Left lobe of liver (tissue), 2 donors: ENCODE measurements around the gene MBD3L2B. TPM values are rescaled to one million over a fixed set of nuclear protein-coding genes. Genes with fewer than 3 reads are reported as not detected.

Source experiments
- ATAC-seq: fragments of 200-7000 bp; cut with Tn5 transposase; one replicate; pipeline ENCODE4 v1.9.1; 2020; ENCODE audit warnings: mild to moderate bottlenecking, moderate library complexity
- DNase-seq: peaks from one replicate; pipeline ENCODE4 v3.0.0-alpha.2; 2020; ENCODE audit warnings: low spot score
- total RNA-seq: library from RNA; stranded (reverse); gene quantifications from one replicate; pipeline ENCODE4 v1.2.1, GENCODE V29; 2021
- donor health status: DM: no; HTN: no; CAD: no; lungs with moderate emphysema.
- donor health status: DM: no; HTN: yes; CAD: no.

The MBD3L2B gene
- total RNA-seq, 1 donor from 2014 or later = not detected

DNA sequence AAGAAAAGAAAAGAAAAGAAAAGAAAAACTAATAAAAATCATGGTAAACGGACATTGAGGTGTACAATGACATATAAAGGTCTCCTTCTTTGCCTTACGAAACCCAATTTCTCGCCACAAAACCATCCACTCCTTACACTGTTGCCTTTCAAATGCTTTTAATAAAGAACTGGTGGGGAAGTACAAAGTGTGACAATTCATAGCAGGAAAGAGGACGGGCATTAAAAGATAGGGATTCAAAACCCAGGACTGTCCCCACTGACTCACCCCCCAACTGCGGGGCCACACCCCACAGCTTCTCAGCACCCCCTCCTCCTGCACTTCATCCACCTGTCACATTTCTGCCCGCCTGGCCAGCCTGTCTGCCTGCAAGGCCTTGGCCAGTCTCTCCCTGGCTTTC is 2.4 kb downstream of the MBD3L2B start:
- DNase-seq = no peak

DNA sequence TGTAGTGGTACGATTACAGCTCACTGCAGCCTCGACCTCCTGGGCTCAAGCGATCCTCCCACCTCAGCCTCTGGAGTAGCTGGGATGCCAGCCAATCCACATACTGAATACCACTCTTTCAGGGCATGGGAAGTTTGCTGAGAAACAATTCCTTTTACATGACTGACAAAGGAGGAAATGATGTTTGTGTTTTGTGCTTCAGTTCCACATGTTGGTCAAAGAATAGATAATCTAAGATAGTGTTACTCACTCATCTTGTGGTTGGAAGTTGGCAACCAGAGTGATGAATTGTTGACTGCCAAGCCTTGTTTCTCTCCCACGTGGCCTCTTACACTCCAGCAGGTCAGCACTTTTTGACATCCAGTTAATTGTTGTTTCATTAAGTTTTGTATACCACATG is 7.6 kb downstream of the MBD3L2B start:
- no peak for DNase-seq
- no peak for ATAC-seq

More for the DNA sequence above, 2.4 kb downstream of the MBD3L2B start:
- no peak for ATAC-seq

DNA sequence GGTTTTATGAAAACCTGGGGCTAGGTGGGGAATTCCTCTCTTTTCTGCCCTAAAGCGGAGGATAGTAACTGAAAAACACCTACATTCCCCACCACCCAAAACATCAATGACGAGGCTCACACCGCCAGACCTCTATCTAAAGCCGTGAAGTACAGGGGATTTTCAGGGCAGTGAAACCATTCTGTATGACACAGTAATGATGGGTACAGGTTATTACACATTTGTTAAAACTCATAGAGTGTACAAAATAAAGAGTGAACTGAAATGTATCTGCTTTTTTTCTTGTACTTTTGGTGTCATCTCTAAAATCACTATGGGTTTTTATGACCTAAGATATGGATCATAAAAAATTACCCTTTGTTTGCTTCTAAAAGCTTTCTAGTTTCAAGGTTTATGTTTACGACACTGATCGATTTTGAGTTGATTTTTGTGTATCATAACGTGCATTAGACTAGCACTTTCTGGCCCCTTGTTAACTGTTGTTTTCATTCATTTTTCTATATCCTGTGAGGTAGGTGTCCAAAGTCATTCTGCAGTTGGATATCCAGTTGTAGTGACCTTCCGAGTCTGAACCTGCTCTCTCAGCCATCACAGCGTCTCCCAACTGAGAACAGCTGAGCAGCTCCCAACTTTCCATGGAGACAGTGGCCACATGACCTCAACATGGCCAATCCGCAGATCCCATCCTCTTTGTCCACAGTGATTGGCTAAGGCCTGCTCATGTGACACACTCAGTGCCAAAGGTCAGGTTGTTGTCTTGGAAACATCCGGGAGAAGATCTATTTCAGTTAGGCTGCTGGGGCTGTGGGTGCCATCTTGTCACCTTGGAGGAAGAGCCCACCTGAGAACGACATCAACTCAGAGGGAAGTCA is 10.3 kb downstream of the MBD3L2B start:
- DNase-seq (no peak), ATAC-seq (no peak)

DNA sequence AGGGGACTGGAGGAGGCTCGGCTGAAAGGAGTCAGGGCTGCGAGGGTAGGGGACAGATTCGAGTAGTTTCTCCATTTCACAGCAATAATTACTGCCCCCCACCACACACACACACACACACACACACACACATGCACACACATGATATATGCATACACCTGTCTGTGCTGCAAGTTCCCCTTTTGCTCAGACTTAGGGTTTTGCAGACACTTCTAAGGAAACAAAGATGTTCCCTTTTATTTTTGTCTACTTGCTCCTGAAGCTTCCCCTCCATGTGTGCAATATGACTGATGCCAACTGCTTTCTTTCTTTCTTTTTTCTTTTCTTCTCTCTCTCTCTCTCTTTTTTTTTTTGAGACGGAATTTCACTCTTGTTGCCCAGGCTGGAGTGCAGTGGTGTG is 13.4 kb downstream of the MBD3L2B start:
- no peak for DNase-seq
- no peak for ATAC-seq

DNA sequence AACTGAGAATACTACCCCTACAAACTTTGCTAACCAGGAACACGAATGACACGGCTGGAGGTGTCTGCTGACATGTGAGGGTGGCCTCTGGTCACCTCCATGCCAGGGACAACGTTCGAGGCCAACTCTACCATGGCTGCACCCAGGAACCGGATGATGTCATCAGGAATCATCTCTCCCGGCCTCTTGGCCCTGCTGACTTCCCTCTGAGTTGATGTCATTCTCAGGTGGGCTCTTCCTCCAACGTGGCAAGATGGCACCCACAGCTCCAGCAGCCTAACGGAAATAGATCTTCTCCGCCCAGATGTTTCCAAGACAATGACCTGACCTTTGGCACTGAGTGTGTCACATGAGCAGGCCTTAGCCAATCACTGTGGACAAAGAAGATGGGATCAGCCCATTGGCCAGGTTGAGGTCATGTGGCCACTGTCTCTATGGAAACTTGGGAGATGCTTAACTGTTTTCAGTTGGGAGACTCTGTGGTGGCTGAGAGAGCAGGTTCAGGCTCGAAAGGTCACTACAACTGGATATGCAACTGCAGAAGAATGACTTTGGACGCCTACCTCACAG is 15.0 kb downstream of the MBD3L2B start:
- no peak for DNase-seq
- ATAC-seq = no peak

DNA sequence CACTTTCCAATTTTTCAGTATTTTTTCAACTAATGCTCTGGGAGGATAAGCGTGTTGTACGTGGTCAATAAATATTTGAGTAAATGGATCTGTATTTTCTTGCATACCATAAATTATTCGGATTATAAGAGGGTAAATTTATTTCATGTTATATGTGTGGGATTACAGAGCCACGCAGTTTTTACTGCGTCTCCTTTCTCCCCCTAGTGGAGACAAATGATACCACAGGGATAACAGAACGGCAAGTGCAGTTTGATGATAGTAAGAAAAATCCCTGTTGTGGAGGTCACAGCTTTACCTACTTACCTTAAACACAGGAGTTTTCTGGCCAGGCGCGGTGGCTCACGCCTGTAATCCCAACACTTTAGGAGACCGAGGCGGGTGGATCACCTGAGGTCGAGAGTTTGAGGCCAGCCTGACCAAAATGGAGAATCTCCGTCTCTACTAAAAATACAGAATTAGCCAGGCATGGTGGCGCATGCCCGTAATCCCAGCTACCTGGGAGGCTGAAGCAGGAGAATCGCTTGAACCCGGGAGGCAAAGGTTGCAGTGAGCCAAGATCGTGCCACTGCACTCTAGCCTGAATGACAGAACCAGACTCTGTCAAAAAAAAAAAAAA is 16.8 kb downstream of the MBD3L2B start:
- DNase-seq (no peak), ATAC-seq (peak; percentile 78)

DNA sequence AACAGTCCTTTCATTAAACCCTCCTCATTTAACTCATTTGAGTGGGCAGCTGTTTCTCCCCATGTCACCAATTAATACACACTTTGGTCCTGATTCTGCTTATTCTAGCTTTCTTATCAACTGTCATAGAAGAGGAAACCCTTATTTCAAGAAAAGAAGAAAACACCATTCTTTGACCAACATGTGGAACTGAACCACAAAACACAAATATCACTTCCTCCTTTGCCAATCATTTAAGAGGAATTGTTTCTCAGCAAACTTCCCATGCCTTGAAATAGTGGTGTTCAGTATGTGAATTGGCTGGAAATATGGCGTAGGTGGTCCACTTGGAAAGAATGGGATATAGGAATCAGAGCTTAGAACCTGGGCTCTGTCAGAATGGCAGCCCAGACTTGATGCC is 20.4 kb downstream of the MBD3L2B start:
- DNase-seq (no peak), ATAC-seq (no peak)

DNA sequence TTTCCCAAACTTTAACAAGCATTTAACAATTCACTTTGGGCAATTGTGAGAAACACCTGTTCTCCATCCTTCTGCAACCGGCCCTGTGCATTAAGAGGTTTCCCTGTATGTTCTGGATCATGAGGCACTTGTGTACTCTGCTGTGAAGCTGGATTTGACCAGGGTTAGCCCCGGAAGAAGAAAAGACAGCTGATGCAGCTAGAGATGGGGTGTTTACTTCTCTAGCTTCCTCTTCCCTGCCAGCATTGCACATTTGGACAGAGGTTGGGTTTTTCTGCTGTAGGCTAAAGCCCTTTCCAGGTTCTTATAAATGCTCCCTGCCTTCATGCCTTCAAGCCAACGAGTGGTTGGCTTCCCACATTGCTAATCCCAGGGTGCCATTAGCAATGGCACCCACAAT is 20.9 kb downstream of the MBD3L2B start:
- ATAC-seq = peak; percentile 41
- DNase-seq = no peak

DNA sequence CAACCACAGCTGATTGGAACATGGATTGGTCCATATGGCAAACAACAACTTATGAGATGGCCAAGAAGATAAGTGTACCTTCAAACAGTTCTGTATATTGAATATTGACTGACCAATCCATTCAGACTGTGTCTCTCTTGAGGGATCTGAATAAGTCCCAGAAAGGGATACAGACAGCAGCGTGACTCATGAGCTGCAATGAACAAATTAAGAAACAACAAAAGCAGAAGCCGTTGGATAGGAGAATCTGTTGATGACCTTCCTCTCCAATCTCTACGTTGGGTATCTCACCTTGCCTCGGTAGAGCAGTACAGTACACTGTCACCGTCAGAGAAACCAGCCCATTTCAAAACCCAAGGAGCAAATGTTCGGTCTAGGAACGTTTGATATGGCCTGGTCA is 21.3 kb downstream of the MBD3L2B start:
- DNase-seq = no peak
- ATAC-seq = no peak

DNA sequence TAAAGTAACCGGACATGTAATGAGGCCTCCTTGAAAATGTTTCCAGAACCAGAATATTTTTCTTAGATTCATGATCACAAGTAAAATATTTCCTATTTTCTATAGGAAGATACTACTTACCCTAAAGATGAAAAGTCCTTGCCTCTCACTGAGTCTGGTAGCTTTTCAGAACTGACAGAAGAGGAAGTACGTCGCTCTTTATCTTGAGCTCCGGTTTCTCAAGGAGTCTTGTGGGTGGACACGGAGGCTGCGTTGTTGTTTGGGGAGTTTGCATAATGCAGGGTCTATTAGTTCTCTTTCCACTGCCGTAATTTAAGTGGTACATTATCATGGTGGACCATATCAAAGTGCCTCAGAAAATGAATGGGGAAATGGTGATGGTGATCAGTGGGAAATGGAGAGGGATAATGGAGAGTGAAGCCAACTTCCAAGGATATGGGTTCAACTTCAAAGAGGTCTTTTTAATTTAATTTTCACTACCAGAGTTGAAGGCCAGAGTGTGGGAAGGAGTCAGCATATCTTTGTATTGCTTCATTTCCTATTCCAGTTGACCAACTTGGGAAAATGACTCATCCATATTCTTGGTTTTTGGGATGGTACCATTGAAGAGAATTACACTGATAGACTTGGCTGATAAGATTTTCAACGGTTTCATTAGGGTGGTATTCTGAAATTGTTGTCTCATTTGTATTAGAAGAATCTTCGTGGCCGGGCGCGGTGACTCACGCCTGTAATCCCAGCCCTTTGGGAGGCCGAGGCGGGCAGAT is 23.4 kb downstream of the MBD3L2B start:
- ATAC-seq (peak; percentile 11), DNase-seq (no peak)

DNA sequence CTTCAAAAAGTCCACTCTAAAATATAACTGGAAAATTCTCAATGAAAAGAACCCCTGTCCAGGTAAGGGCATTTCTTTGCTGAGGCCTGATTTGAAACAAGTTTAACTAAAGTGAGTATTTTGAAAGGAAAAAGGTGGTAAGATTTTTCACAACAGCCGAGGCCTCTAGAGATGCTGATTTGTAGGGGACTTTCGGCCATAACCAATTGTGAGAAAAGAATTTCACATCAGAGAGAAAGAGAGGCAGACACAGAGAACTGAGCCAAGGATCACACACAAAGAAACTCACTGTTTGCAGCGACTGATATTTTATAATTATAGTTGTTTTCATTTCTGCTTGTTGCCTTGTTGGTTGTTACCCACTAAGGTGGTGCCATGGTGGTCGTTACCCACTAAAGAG is 24.4 kb downstream of the MBD3L2B start:
- DNase-seq (no peak), ATAC-seq (no peak)

DNA sequence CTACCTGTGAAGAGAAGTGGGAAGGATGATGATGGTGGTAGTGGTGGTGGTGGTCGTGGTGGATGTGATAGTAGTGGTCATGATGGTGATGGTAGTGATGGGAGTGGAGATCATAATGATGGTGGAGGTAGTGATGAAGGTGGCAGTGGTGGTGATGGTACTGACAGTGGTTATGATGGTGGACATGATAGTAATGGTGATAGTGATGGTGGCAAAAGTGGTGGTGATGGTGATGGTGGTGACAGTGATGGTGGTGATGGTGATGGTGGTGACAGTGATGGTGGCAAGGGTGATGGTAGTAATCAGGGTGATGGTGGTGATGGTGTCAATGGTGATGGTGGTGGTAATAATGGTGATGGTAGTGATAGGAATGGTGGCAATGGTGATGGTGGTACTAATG is 26.2 kb downstream of the MBD3L2B start:
- ATAC-seq (no peak), DNase-seq (no peak)

DNA sequence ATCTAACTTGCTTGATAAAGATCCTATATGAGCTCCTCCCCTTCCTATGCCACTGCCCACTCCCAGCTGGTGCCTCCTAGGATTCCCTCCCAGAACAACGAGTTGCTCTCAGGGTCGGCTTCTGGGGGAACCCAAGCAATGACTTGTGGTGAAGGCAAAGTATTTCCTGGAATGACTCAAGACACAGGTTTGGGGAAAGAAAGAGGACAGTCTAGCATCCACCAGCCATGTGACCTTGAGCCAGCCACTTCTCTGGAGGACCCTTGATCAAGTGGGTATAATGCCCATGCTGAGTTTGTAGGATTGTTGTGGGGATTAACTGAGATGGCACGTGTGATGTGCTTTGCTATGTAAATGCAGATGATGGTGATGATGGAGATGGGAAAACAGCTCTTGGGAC is 33.0 kb downstream of the MBD3L2B start:
- ATAC-seq = no peak
- DNase-seq = no peak

DNA sequence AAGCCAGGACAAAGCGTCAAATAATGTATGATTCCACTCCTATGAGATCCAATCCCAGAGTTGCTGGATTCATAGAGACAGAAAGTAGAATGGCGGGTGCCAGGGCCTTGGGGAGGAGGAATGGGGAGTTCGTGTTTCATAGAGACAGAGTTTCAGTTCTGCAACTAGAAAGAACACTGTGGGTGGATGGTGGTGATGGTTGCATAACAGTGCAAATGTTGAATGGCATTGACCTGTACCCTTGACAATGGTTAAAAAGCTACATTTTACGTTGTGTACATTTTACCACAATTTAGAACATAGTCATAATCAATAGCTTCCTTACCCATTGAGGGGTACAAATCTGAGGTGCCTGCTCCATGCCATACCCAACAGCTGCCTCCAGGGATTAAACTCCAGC is 33.4 kb downstream of the MBD3L2B start:
- ATAC-seq = peak; percentile 26
- no peak for DNase-seq

DNA sequence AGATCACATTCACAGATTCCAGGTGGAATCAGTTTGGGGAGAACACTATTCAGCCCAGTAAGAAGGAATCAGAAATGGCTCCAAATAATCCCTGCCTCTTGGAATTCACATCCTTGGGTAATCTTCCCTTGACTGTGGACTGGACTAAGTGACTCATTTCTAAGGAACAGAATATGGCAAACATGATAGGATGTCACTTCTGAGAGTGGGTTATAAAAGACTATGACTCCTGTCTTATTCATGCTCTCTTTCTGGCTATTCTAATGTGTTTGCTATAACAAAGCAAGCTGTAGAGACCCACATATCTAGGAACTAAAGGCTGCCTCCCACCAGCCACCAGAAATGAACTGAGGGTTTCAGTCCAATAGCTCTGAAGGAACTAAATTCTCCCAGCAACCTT is 37.8 kb downstream of the MBD3L2B start:
- DNase-seq (no peak), ATAC-seq (no peak)

DNA sequence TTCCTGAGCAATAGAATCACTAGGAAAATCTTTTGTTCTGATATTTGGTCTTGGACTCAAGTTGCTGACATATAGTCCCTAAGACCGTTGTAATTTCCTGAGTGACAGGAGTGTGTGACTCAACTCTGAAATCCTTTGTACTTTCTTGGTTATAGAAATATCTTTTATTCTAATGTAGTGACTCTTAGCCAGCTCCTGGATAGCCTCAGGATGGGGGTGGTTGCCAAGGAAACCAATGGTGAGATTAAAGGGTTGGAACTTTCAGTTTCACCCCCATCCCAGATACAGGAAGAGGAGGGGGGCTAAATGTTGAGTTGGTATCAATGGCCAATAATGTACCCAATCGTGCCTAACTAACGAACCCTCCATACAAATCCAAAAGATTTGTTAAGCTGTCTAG is 41.8 kb downstream of the MBD3L2B start:
- no peak for DNase-seq
- no peak for ATAC-seq

DNA sequence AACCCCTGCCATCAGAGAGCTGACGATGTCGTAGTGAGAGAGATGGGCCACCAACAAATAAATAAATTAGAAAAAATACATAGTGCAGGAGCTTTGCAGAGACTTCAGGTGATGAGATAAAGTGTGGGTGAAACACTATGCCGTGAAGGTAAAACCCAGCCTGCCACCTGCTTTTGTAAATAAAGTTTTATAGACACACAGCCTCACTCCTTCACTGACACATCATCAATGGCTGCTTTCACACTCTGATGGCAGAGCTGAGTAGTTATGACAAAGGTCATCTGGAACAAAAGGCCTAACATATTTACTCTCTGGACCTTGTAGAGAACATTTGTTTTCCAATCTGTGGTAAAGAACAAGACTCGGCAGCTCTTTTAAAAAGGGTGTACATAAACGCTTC is 45.0 kb downstream of the MBD3L2B start:
- DNase-seq (no peak), ATAC-seq (no peak)

DNA sequence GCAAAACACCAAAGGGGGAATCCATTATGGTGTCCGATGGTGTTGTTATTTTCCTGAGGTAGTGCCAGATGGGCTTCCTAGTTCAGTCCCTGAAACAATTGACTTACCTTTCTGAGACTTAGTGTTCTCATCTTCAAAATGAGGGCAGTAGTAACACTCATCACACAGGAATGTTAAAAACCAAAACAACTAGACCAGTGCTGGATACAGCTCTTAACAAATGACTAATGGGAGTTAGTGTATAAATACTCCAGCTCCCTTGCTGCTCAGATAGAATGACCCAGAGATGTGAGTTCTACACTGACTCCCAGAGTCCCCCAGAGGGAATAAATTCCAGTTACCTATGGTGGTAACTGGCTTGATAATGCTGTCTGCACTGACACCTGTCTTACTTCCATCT is 49.9 kb downstream of the MBD3L2B start:
- ATAC-seq = no peak
- no peak for DNase-seq

DNA sequence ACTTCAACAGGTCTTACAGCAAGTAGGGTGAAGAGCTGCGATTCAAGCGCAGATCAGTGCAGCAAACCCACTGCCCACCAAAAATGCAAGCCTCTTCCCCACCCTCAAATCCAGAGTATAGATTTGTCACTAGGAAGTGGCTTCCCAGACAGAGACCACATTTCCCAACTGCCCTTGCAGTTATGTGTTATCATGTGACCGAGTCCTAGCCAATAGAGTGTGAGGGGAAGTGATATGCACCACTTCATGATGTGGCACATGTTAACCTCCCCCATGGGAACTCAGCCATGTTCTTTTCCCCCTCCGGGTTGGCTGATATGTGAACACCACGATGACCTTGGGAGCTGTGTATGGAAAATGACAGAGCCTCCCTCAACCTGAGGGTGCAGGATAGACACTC is 50.8 kb downstream of the MBD3L2B start:
- ATAC-seq (no peak), DNase-seq (no peak)

DNA sequence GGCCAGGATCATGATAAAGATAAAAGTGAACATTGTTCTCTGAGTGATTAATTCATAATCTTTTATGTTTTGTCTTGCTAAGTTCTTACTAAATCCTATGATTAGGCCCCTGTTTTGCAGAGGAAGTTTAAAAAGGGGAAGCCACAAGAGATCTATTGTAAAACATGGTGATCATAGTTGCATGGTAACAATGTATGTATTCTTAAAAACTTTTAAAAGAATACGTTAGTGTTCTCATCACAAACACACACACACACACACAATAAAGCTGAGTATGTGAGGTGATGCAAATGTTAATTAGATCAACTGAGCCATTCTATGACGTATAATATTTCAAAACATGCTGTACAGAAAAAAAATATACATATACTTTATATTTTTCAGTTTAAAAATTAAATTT is 51.2 kb downstream of the MBD3L2B start:
- DNase-seq = no peak
- no peak for ATAC-seq

DNA sequence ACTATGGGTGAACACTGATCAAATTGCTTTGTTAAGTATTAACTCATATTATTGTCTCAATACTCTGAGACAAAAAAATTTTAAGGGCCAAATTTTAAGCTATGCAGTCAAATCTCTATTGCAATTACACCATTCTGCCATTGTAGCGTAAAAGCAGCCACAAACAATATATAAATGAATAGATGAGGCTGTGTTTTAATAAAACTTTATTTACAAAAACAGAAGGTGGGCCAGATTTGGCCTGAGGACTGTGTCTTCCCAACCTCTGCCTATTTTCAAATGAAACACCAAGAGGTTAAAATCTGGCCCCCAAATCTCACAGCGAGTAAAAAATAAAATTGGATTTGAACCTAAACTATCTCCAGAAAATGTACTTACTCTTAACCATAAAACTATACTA is 51.7 kb downstream of the MBD3L2B start:
- ATAC-seq = no peak
- no peak for DNase-seq
